HG03378 (cell line): ENCODE results near the gene DIO1.

Experiments used
- ATAC-seq: cut with Tn5 transposase; IDR thresholded peaks from one replicate; pipeline ENCODE4 v1.9.1; 2021; ENCODE audit warnings: mild to moderate bottlenecking, moderate library complexity; ENCODE audit not compliant: unreplicated experiment

The DIO1 gene

GRCh38 chr1:53892911-53893310 is 1.1 kb upstream of the DIO1 start:
- ATAC-seq = no peak

- no peak for ATAC-seq
These were observed 657 bp downstream of the DIO1 start for GRCh38 chr1:53894644-53895043.

- ATAC-seq = no peak
These were observed 1.4 kb downstream of the DIO1 start for GRCh38 chr1:53895421-53895820.

GRCh38 chr1:53896635-53897229 is 2.7 kb downstream of the DIO1 start:
- ATAC-seq = no peak

GRCh38 chr1:53899206-53899628 is 5.2 kb downstream of the DIO1 start:
- ATAC-seq = no peak

GRCh38 chr1:53899708-53900107 is 5.7 kb downstream of the DIO1 start:
- ATAC-seq = no peak

- ATAC-seq = no peak
These were observed 8.5 kb downstream of the DIO1 start for GRCh38 chr1:53902235-53903138.

GRCh38 chr1:53905509-53905908 is 11.5 kb downstream of the DIO1 start:
- ATAC-seq = no peak

GRCh38 chr1:53906121-53906520 is 12.1 kb downstream of the DIO1 start:
- no peak for ATAC-seq

GRCh38 chr1:53909946-53910345 is 16.0 kb downstream of the DIO1 start:
- no peak for ATAC-seq

GRCh38 chr1:53911442-53911841 is 17.5 kb downstream of the DIO1 start:
- no peak for ATAC-seq

GRCh38 chr1:53913352-53914033 is 19.5 kb downstream of the DIO1 start:
- no peak for ATAC-seq

- no peak for ATAC-seq
These were observed 24.4 kb downstream of the DIO1 start for GRCh38 chr1:53918343-53918742.

- no peak for ATAC-seq
These were observed 25.7 kb downstream of the DIO1 start for GRCh38 chr1:53919675-53920066.

- no peak for ATAC-seq
These were observed 33.4 kb downstream of the DIO1 start for GRCh38 chr1:53927376-53927881.

- no peak for ATAC-seq
These were observed 35.4 kb downstream of the DIO1 start for GRCh38 chr1:53929246-53929960.

- ATAC-seq = no peak
These were observed 36.9 kb downstream of the DIO1 start for GRCh38 chr1:53930932-53931331.

GRCh38 chr1:53931523-53931922 is 37.5 kb downstream of the DIO1 start:
- ATAC-seq = no peak

GRCh38 chr1:53934170-53934765 is 40.3 kb downstream of the DIO1 start:
- no peak for ATAC-seq

- no peak for ATAC-seq
These were observed 42.4 kb downstream of the DIO1 start for GRCh38 chr1:53936430-53936829.
